AG04449 (cell line): ENCODE data around the gene KNSTRN.

Source experiments
- CTCF ChIA-PET: fragments of 350-600 bp; formaldehyde crosslinking; extraction: SDS; loops from one replicate; lab custom pipeline; 2021; ENCODE audit warnings: antibody characterized with exemption; lab: Yijun Ruan, JAX
- POLR2A ChIA-PET: fragments of 400-600, 350-600 bp; formaldehyde crosslinking; extraction: SDS; loops from one replicate; lab custom pipeline; 2020; ENCODE audit warnings: antibody characterized with exemption, inconsistent platforms; lab: Yijun Ruan, JAX
- DNase-seq: peaks from one replicate; pipeline ENCODE4 v3.0.0-alpha.2; 2010; ENCODE audit warnings: low read depth, low spot score
- H3K4me3 ChIP-seq: 2 replicates; pipeline ENCODE4 v1.5.1; 2011; ENCODE audit warnings: low read depth, mild to moderate bottlenecking, control low read depth, low read length
- TF ChIP-seq, protein P1 (sequence below): IDR thresholded peaks from one replicate; pipeline ENCODE4 v1.5.1; 2011; ENCODE audit warnings: mild to moderate bottlenecking, moderate library complexity, low read length, control low read depth, inconsistent platforms; ENCODE audit not compliant: insufficient read depth; ENCODE audit errors: missing control alignments

Gene KNSTRN

DNA sequence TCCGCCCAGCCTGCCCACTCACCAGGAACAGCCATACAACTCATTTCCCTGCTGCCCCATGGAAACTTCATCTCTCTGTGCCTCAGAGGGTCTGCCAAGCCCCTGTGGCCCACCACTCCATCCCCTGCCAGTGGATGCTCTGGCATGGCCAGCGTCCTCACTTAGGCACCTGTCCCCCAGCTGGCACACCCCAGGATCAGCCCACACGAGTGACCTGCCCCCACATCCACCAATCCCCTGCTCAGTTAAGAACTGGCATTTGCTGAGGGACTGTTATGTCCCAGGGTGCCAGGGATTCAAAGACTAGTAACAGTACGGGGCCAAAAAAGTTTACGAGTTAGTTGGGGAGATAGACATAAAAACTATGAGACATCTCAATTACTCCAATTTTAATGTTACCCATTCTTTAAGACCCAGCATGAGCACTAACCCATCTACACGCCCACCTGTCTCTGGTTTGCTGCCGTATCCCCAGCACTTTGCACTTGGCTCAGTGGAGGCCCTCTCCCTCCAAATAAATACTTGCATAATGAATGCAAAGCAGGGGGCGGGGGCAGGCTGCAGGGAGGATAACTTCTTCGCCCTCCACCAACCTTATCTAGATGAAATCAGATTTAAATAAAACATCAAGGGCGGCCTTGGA, 46.7 kb downstream of the KNSTRN start:
- TF ChIP-seq, protein P1, sequence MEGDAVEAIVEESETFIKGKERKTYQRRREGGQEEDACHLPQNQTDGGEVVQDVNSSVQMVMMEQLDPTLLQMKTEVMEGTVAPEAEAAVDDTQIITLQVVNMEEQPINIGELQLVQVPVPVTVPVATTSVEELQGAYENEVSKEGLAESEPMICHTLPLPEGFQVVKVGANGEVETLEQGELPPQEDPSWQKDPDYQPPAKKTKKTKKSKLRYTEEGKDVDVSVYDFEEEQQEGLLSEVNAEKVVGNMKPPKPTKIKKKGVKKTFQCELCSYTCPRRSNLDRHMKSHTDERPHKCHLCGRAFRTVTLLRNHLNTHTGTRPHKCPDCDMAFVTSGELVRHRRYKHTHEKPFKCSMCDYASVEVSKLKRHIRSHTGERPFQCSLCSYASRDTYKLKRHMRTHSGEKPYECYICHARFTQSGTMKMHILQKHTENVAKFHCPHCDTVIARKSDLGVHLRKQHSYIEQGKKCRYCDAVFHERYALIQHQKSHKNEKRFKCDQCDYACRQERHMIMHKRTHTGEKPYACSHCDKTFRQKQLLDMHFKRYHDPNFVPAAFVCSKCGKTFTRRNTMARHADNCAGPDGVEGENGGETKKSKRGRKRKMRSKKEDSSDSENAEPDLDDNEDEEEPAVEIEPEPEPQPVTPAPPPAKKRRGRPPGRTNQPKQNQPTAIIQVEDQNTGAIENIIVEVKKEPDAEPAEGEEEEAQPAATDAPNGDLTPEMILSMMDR: no peak
- ChIA-PET CTCF (interaction anchor here (1.1 to 3.0 kb wide), 5 partner anchors 8 to 150 kb away, joined by 3 to 14 read pairs (median 3); partner anchors contain the start of gene BAHD1), POLR2A (no interaction called here)
- no peak for DNase-seq
- H3K4me3 ChIP-seq: no peak overlapping the region

DNA sequence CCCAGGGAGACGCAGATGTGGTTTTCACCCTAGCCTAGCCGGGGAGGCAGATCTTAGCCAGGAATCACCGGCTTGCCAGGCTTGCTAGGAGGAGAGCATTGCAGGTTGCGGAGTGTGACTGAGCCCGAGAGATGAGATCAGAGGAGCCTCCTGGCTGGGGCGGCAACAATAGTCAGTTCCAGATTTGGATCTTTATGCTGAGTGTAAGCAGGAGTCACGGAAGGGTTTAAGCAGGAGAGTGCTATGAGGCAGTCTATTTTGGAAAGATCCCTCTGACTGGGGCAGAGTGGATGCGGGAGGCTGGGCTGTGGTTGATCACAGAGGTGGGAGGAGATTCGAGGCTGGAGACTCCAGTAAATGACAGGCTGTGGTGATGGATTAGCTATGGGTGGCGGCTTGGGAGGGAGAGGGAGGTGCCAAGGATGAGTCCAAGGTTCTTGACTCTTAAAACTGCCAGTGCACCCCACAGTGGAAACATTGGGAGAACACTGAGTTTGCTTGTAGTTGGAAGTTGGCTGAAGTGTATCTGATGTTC, 47.8 kb downstream of the KNSTRN start:
- H3K4me3 ChIP-seq: no peak overlapping the region; the same call in 1 of the 2 replicates
- ChIA-PET POLR2A (interaction anchor here (1.4 kb wide), 1 partner anchor 8 kb away, joined by 6 read pairs; no protein-coding TSS in a partner anchor), CTCF (interaction anchor here (0.6 to 3.0 kb wide), 10 partner anchors 9 to 213 kb away, joined by 3 to 14 read pairs (median 4); partner anchors contain the start of gene BAHD1)
- TF ChIP-seq, protein P1: no peak
- no peak for DNase-seq

- ChIA-PET POLR2A (no interaction called here), CTCF (interaction anchor here (1.0 to 2.0 kb wide), 4 partner anchors 13 to 155 kb away, joined by 5 to 9 read pairs (median 6); no protein-coding TSS in a partner anchor)
- TF ChIP-seq, protein P1: no peak
- H3K4me3 ChIP-seq: no peak overlapping the region
- DNase-seq: no peak
These were observed 52.6 kb downstream of the KNSTRN start for GRCh38 chr15:40435023-40435709.

GRCh38 chr15:40435710-40436089, 53.2 kb downstream of the KNSTRN start:
- H3K4me3 ChIP-seq: peak overlapping the region; percentile 32
- POLR2A ChIA-PET: no interaction called here
- DNase-seq: no peak
- TF ChIP-seq, protein P1: no peak
- CTCF ChIA-PET: interaction anchor here (1.0 to 2.0 kb wide), 4 partner anchors 14 to 156 kb away, joined by 5 to 9 read pairs (median 6); no protein-coding TSS in a partner anchor

GRCh38 chr15:40436116-40436891, 53.8 kb downstream of the KNSTRN start:
- TF ChIP-seq, protein P1: no peak
- H3K4me3 ChIP-seq: peak overlapping the region; percentile 48
- POLR2A ChIA-PET: no interaction called here
- CTCF ChIA-PET: interaction anchor here (0.7 to 2.0 kb wide), 5 partner anchors 14 to 219 kb away, joined by 3 to 9 read pairs (median 5); no protein-coding TSS in a partner anchor
- DNase-seq: no peak
